Left forelimb (tissue), 1 donor: ENCODE data around the gene KIF25.

Experiments
- DNase-seq: peaks from one replicate; pipeline ENCODE4 v3.0.0-alpha.2; 2018; ENCODE audit warnings: low spot score

Gene KIF25

DNA sequence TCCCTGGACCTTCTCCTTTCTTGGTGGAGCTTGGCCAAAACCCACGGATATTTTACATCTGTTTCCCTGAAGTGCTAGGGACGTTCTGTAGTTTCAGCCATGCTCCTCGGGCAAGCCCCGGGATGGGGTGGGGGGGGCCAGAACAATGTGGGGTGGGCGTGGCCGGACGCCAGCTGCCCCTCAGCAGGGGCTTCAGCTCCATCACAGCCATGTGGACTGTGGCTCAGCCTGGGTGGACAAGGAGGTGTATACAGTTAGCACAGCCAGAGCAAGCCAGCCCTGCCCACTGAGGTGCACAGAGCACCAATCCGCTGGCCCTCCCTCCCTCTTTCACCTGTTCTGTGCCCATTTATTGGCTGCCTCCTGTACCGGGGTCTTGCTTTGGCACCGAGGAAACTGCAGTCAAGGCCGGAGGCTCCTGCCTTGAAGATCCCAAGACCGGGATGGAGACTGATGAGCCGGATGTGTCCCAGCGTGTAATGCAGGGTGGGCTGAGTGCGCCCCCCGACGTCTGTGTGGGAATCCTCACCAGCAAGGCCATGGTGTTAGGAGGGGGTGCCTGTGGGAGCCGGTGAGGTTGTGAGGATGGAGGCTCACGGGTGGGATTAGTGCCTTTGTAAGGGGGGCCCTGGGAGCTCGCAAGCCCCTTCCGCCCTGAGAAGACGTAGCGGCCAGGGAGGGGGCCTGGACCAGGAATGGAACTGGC lies 53.6 kb downstream of the KIF25 start:
- no peak for DNase-seq

DNA sequence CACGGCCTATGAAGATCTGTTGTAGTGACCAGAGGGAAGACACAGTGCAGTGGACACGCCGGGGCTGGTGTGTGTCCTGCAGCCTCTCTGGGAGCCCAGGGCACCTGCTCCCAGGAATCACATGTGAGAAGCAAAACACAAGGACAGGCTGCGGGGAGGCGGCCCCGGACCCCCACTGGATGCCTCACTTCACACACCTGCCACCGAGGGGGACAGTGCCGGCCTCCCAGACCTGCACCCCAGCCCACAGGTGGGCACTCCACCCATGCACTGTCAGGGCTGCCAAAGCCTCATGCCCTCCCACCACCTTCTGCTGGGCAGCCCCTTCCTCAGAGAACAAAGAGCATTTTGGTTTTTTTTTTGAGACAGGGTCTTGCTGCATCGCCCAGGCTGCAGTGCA lies 54.2 kb downstream of the KIF25 start:
- DNase-seq = no peak

DNA sequence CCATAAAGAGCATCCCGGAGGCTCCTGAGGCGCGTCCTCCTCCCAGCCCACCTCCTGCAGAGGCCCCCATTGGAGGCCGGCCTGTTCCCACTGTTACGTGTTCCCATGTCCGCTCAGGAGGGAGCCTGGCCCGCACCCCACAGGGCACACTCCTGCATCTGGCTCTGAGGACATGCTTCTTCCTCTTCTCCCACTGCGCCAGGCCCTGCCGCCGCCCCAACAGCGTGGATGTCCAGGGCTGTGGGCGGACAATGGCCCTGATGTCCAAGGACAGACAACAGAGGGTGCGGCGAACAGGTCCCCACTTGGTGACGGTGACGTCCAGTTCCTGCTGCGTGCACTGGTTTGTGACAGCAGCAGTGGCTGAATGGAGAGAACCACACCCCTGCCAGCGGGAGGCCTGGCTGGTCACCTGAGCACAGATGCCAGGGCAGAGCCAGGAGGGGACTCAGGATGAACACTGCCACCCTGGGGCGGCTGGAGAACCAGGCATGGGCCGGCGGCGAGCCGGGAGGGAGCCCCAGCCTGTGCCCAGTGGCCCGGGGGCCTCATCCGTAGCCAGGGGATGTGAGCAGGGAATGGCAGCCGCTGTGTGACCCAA lies 54.9 kb downstream of the KIF25 start:
- no peak for DNase-seq

DNA sequence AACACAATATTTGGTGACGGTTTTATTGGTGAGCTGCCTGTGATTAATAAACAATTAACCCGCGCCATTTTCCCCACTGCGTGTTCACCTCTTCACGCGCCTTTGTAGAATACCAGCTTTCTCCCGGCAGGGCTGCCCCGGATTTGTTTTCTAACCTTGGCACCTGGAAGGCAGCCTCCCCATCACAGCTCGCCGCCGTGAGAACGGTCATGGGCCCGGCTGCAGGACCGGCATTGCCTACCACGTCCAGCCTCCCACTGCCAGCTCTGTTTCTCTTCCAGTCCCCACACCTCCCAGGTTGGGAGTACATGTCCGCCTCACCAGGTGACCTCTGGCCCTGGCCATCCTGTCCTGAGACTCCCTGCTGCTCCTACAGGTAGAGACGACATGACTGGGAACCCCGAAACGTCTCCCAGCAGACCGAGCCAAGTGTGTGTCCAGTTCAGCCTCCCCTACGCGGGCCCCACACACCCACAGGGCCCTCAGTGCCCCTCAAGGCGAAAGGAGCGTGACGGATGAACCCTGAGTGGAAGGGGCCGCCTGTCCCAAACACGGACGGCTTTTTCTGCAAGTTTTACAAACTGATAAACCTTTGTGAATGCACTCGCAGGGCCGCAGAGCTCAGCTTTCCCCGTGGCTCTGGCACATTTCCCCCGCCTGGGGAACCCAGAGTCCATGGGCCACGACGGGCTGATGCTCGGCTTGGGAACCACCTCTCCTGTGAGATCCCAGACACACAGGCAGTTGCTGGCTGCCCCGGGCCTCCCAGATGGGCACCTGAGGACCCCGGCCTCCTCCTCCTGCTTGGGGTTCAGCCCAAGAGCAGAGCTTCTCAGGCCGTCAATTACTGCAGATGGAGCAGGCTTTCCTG lies 55.9 kb downstream of the KIF25 start:
- no peak for DNase-seq

DNA sequence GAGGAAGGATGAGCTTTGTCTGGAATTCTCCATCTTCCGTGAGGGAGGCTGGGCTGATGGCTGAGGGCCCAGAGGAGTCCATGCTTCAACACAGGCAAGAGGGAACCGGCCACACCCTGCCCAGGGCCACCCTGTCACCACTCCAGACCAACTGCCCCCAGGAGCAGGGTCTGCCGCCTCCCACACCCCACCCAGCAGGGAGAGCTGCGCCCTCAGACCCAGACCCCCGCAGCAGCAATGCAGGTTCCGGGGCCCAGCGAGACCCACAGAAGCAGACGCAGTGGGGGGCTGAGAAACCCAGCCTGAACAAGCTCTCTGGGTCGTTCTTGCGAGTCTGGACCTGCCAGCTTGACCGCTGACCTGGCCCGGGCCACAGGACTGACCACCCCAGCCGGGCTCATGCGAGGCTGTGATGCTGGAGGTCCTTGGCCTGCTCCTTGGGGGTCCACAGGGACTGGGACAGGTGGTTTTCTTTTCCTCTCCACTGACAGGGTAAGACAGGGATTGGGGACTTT lies 56.5 kb downstream of the KIF25 start:
- no peak for DNase-seq

DNA sequence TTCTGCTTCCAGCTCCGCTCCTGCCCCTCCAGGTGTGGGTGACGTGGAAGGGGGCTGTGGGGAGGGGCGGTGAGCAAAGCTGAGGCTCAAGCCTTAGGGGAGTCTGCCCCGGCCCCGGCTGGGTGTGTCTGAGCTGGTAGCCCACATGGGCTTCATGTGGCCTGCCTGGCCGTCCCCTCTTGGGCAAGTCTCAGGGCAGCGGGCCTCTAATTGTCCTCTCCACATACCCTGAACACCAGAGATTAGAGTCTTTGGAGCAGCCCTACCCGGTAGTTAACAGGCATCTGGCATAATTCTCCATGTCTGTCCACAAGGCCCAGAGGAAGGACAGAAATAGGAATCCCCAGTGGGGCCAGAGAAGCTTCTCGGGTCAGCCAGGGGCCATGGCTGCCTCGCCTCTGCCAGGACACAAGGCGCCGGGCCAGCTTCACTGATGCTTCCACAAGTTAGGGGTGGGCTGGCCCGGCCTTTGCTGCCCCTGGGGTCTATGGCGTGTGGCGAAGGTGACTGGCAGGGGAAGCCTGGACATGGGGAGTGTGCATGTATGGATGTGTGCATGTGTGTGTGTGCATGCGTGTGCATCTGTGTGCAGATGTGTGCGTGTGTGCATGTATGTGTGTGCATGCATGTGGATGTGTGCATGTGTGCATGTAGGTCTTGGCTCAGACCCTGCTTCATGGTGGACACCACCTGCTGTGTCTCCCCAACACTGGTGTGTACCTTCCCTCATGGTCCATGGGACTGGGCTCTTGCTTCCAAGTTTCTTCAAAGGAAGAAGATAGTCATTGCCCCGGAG lies 57.5 kb downstream of the KIF25 start:
- DNase-seq = no peak

DNA sequence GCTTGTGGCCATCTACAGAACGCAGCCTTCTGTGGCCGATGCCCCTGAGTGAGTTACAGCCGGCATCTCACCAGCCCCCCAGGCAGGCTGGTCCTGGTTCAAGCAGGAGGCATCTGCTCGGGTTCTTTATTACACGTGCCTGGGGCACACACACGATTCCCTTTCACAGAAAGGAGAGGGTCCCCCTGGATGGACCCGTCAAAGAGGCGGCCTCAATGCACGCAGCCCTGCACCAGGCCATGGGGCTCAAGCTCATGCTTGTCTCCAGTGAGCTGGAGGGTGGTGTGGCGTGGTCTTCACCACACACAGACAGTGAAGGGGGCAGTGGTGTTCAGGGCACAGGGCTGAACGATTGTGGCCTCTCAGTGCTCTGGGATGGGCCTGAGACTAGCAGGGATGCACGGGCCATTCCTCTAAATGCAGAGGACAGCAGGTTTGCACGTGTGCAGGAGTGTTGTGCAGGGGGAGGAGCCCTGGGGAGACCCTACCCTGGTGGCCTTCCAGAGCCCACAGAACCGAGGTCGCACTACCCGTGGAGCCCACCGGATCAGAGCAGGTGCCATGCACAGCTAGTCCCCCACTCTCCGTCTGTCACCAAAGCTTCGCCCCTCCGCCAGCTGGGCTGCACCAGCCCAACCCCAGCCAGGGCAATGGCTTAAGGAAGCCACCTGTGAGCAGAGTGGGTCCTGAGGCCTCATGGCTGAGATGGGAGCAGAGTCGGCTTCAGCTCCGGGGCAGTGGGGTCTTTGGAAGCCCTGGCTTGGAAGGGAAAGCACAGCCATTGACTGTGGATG lies 58.4 kb downstream of the KIF25 start:
- DNase-seq = no peak

DNA sequence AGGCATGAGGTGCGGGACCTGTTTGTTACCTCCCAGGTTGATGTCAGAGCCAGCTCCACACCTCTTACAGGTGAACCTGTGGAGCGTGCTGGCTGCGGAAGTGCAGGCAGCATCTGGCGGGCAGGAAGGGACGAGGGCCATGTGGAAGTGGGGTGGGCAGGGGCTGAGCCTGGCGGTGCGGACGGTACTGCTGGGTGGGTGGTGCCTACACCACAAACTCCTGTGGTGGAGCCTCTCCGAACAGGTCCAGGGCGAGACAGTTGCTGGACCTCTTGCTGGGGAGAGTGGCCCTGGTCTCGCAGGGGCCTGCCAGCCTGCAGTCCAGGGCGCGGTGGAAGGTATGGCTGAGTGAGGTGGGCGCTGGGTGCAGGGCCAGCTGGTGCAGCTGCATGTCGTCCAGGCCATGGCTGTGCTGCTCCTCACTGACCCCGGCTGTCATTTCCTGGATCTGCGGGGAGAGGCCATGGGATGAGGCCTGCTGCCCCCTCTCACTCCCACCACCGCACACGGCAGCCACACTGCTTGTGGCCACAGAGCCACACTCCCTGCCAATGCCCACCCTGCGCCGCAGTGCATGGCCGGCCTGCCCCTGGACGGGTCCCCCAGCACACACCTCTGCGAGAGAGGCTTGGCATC lies 59.5 kb downstream of the KIF25 start:
- no peak for DNase-seq

DNA sequence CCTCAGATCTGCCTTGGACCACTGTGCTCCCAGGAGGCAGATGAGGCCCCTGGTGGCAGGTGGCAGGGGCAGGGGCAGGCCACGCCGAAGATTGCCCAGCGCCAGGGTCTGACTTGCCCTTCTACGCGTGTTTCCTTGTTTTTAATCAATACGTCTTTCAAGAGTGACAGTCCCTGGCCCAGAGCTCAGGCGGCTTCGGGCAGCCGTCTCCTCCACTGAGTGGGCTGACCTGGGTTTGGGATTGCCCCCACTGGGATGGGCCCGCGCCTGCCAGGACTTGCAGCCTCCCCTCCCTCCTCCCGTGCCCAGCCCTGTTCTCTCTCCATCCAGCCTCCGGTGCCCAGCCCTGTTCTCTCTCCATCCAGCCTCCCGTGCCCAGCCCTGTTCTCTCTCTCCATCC lies 60.4 kb downstream of the KIF25 start:
- DNase-seq = no peak

DNA sequence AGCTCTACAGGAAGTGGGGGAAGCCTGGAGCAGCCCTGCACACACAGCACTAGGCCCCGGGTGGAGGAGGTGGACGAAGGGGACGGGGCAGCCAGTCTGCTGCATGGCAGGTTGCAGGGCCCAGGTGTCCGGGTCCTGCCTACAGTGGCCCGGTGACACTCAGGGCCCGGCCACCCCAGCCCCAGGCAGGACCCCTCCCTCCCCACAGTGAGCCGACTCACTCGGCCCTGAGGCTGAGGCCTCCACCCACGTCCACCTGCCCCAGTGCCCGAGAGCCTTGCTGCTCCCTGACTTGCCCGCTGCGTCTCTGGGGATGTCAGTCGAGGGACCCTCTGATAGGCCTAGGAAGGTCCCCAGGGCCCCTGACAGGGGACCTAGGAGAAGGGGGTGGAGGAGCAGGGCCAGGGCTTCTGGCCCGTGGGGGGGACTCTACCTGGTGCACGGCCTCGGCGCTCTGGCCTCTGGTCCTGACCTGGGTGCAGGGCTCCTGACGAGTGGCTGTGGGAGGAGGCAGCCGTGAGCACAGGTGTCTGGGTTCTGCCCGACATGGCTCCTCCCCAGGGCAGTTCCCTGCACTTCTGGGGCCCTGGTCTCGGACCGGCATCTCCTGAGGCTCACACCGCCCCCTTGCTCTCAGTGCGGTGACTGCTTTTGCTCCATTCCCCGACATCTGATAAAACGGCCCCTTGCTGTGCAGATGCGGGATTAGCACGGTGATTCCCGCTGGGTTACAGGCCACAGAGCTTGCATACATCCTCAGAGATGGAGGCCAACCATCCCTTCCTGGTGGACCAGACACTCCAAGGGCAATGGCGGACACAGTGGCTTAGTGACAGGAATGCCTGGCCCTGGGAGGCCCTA lies 61.5 kb downstream of the KIF25 start:
- no peak for DNase-seq

DNA sequence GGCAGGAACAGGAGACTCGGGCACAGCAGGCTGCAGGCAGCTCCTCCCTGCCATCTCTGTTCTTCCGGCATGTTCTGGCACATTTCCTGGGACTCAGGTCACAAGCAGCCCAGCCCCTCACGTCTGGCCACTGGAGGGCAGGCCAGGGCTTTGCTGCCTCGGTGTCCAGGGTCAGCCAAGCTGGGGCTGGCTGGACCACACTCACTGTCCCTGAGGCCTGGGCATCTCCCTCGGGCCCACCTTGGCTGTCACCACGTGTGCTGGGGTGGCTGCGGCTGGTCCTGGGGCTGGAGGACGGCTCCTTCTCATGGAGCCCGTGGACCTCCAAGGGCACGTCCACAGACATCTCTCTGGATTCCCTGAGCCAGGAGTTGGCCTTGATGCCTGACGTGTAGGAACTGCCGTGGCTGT lies 63.1 kb downstream of the KIF25 start:
- no peak for DNase-seq

DNA sequence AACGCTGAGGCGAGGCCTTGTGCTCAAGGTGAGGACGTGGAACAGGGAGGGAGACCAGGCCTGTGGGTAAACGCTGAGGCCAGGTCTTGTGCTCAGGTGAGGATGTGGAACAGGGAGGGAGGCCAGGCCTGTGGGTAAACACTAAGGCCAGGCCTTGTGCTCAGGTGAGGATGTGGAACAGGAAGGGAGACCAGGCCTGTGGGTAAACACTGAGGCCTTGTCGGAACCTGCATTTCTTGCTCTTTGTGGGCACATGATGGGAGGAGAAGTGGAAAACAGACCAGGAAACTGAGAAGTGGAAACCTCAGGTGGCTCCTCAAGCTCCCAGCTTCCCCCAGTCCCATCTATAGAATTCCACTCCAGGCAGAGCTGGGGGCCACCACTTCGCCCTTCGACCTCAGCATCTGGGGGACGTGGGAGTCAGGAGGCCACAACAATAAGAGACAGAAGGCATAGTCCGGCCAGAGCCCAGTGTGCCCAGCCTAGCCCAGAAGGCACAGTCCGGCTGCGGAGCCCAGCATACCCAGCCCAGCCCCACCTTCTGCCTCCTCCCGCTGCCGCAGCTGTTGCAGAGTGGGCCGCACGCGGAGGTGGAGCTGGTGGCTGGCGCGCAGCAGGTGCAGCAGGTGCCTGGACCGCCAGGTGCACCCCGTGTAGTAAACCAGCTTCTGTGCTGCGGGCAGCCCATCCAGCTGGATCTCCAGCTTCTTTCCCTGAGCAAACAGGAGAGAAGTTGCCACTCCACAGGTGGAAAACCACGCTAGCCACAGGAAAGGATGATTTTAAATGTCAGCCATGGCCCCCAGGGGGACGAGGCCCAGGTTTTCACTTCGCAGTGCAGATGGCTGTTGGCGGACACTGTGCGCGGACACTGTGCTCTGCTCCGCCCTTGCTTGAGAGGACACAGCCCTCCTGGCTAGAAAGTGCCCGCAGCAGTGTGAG lies 64.1 kb downstream of the KIF25 start:
- no peak for DNase-seq

DNA sequence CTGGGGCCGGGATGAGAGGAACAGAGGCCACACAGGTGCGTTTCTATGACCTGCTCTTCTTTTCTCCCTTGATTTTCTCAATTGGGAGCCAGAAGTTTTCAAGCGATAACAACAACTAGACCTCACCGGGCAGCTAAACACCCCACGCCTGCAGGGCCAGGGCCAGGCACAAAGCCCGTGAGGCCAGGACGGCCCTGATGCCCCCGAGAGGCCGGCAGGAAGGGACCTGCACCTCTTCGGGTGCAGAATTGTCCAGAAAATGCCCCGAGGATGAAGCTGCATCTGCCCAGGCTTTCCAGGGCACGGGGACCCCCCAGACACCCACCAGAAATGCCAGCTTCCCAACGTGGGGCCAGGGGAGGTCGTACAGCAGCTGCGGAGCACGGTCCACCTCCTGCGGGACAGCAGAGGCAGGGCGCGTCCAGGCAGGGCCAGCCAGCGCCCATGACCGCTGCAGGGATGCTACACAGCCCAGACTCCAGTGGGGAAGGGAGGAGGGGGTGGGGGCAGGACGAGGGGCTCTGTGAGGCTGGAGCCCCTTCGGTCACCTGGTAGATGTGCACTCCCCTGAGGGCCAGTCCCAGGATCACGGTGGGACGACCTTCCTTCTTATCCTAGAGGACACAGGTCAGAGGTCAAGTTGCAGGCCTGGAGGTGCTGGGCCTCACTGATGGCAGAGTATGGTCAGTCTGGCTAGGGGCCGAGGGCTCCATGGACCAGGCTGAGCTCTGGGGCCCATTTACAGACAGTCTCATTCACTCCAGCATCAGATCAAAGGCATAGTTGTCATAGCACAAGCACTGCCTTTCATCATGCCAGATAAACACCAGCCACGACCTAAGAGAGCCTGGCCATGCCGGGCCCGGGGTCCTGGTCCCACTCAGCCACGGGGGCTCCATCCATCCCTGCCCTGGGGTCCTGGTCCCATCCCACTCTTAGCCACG lies 65.1 kb downstream of the KIF25 start:
- DNase-seq = no peak

DNA sequence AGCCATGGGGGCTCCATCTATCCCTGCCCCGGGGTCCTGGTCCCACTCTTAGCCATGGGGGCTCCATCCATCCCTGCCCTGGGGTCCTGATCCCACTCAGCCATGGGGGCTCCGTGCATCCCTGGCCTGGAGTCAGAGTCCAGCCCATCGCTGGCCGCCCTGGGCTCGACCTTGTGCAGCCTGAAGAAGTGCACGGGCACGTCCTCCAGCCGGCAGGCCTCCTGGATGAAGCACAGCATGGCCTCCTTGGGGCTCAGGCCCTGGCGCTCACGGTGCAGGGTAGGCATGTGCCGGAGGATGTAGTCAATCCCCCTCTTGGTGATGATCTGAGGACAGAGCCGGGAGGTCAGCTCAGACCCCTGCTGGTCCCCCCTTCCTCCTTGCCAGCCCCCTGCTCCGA lies 66.0 kb downstream of the KIF25 start:
- DNase-seq = no peak

DNA sequence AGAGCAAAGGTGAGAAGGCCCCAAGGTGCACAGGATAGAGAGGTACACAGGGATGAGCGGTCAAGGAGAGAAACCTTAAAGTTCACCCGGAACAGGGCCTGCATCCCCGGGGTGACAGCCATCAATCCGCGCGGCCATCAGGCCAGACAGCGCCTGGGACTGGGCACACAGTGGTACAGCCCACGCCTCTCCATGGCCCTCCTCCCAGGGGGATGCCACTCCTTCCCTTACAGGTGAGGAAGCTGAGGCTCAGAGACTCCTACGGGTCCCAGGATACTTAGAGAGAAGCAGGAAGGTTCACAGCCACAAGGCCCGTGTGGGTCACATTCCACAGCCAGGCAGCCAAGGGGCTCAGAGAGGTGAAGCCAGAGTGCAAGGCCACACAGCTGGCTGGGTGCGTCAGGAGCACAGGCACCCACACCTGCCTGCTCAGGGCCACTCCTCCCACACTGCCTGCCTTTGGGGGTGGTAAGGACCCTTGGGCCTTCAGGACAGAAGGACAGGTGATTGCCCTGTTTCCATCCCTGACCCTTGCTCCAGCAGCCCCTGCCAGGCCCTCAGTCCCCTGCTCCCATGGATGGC lies 66.8 kb downstream of the KIF25 start:
- no peak for DNase-seq

DNA sequence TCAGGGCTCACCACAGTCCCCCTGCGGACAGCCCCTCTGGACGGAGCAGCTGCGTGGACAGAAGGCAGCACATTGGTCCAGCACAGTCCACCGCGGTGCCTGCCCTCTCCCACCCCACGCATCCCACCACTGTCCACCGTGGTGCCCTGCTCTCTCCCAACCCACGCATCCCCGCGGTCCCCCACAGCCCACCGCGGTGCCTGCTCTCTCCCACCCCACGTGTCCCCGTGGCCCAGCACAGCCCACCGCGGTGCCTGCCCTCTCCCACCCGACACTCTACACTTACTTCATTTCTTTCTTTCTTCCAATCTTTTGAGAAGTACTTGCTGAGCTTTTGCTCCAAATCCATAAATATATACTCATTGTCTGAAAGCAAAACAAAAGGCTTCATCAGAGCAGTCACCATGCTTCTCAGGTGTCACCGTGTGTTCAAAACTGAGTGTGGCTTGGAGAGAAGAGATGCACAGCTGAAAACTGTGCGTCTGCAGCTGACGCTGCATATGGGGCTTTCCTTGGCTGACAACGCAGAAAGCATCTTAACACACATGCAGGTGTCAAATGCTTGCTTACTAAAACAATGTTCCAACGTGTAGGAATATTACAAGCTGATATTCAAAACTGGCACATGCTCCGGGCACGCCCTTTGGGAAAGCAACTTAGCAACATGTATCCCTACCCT lies 69.7 kb downstream of the KIF25 start:
- DNase-seq = no peak

DNA sequence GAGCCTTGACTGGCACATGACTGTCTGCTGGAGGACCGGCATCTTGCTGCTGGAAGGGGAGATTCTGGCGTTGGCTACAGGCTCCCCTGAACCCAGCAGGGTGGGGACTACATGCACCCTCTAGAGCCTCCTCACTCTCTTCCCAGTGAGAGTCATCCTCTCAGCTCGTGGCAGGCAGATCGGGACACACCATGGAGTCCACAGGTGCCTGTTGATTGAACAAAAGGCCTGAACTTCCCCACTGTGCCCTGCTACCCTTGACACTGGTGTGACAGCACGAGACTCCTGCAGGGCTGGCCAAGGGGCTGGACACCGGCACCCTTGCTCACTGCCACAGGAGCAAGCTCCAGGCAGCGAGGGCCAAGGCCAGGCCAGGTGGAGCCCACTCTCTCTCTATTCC lies 73.3 kb downstream of the KIF25 start:
- DNase-seq = no peak
